IMR-90 (cell line): ENCODE measurements around the gene ZNF776. TPM values are rescaled to one million over a fixed set of nuclear protein-coding genes. Genes with fewer than 3 reads are reported as not detected.

Experiments used
- ATAC-seq: fragments of 200-7000 bp; cut with Tn5 transposase; 2 replicates; pipeline ENCODE4 v1.9.1; 2020; ENCODE audit warnings: low read depth, mild to moderate bottlenecking, moderate library complexity
- BruUV-seq: library from RNA; stranded (reverse); fragments of 400-500 nt; replicated peaks from 2 replicates; lab custom pipeline; 2021; lab: Mats Ljungman, UMichigan
- CTCF ChIA-PET: fragments of 300-600 bp; formaldehyde crosslinking; extraction: SDS; loops from one replicate; lab custom pipeline; 2021; ENCODE audit warnings: antibody characterized with exemption; lab: Yijun Ruan, JAX
- POLR2A ChIA-PET: fragments of 300-600 bp; sonication (Branson Sonifier 250); formaldehyde crosslinking; loops from one replicate; lab custom pipeline; 2022; ENCODE audit warnings: antibody characterized with exemption; ENCODE audit not compliant: unreplicated experiment; lab: Charles Lee
- DNase-seq: peaks from one replicate; pipeline ENCODE4 v3.0.0; 2013
- H2AFZ ChIP-seq: replicated peaks from 2 replicates; pipeline ENCODE3; 2013; ENCODE audit warnings: low read length, mild to moderate bottlenecking; ENCODE audit not compliant: poor library complexity
- H2AK5ac ChIP-seq: 2 replicates; pipeline ENCODE4 v1.6.1; 2013; ENCODE audit warnings: low read depth, low read length, inconsistent platforms
- H2AK9ac ChIP-seq: replicated peaks from 2 replicates; pipeline ENCODE3; 2013; ENCODE audit warnings: mild to moderate bottlenecking, low read depth, low read length, moderate library complexity; ENCODE audit not compliant: poor library complexity
- H2BK120ac ChIP-seq: 2 replicates; pipeline ENCODE4 v1.6.1; 2013; ENCODE audit warnings: low read depth, low read length, inconsistent platforms
- H2BK15ac ChIP-seq: 3 replicates; pipeline ENCODE4 v1.6.1; 2013; ENCODE audit warnings: low read depth, low read length, inconsistent platforms
- H2BK20ac ChIP-seq: 2 replicates; pipeline ENCODE4 v1.6.1; 2013; ENCODE audit warnings: low read depth, mild to moderate bottlenecking, inconsistent platforms, low read length, moderate library complexity
- H2BK5ac ChIP-seq: 2 replicates; pipeline ENCODE4 v1.6.1; 2013; ENCODE audit warnings: mild to moderate bottlenecking, low read depth, low read length, inconsistent platforms; ENCODE audit not compliant: poor library complexity, severe bottlenecking
- H3K14ac ChIP-seq: replicated peaks from 2 replicates; pipeline ENCODE4 v1.6.1; 2013; ENCODE audit warnings: low read depth, low read length, inconsistent platforms
- H3K18ac ChIP-seq: 2 replicates; pipeline ENCODE4 v1.6.1; 2013; ENCODE audit warnings: low read depth, low read length, control low read depth
- H3K23ac ChIP-seq: 2 replicates; pipeline ENCODE4 v1.6.1; 2013; ENCODE audit warnings: low read depth, low read length, inconsistent platforms
- H3K27ac ChIP-seq: 2 replicates; pipeline ENCODE4 v1.5.1; 2013; ENCODE audit warnings: mild to moderate bottlenecking, control low read depth, low read length; ENCODE audit not compliant: insufficient read depth
- H3K27me3 ChIP-seq: 2 replicates; pipeline ENCODE4 v1.6.1; 2013; ENCODE audit warnings: low read length; ENCODE audit not compliant: control insufficient read depth, insufficient read depth
- H3K36me3 ChIP-seq: 2 replicates; pipeline ENCODE4 v1.6.1; 2013; ENCODE audit warnings: low read length, mixed read lengths; ENCODE audit not compliant: control insufficient read depth, insufficient read depth
- H3K4ac ChIP-seq: 2 replicates; pipeline ENCODE4 v1.6.1; 2013; ENCODE audit warnings: low read depth, low read length, inconsistent platforms
- H3K4me1 ChIP-seq: 2 replicates; pipeline ENCODE4 v1.6.1; 2013; ENCODE audit warnings: low read length, mixed read lengths; ENCODE audit not compliant: control insufficient read depth, insufficient read depth
- H3K4me2 ChIP-seq: 2 replicates; pipeline ENCODE4 v1.6.1; 2013; ENCODE audit warnings: low read depth, mild to moderate bottlenecking, control low read depth, low read length, moderate library complexity
- H3K4me3 ChIP-seq: 2 replicates; pipeline ENCODE4 v1.5.1; 2013; ENCODE audit warnings: low read depth, mild to moderate bottlenecking, control low read depth, low read length, moderate library complexity; ENCODE audit not compliant: insufficient read depth
- H3K56ac ChIP-seq: 2 replicates; pipeline ENCODE4 v1.6.1; 2013; ENCODE audit warnings: low read length, inconsistent platforms; ENCODE audit not compliant: insufficient read depth; ENCODE audit errors: extremely low read depth
- H3K79me1 ChIP-seq, 2 experiments: 2 replicates each; pipeline ENCODE4 v1.6.1; 2013; ENCODE audit warnings: low read length in 2 of 2, inconsistent platforms in 1 of 2, low read depth in 1 of 2
- H3K9ac ChIP-seq: 2 replicates; pipeline ENCODE4 v1.6.1; 2013; ENCODE audit warnings: low read depth, low read length, control low read depth
- H3K9me1 ChIP-seq: 2 replicates; pipeline ENCODE4 v1.6.1; 2013; ENCODE audit warnings: low read length, inconsistent platforms; ENCODE audit not compliant: insufficient read depth
- H3K9me3 ChIP-seq: 2 replicates; pipeline ENCODE4 v1.6.1; 2013; ENCODE audit warnings: low read length; ENCODE audit not compliant: control insufficient read depth, insufficient read depth
- H4K20me1 ChIP-seq: 2 replicates; pipeline ENCODE4 v1.6.1; 2013; ENCODE audit warnings: low read length, inconsistent platforms; ENCODE audit not compliant: insufficient read depth
- H4K5ac ChIP-seq: 2 replicates; pipeline ENCODE4 v1.6.1; 2013; ENCODE audit warnings: mild to moderate bottlenecking, low read depth, low read length, control low read depth
- H4K8ac ChIP-seq, 2 experiments: 2 replicates each; pipeline ENCODE4 v1.6.1; 2013; ENCODE audit warnings: low read depth in 2 of 2, low read length in 2 of 2, control low read depth in 1 of 2, inconsistent platforms in 1 of 2
- H4K91ac ChIP-seq: 2 replicates; pipeline ENCODE4 v1.6.1; 2013; ENCODE audit warnings: low read depth, low read length, inconsistent platforms; ENCODE audit not compliant: insufficient read depth
- SMC3 ChIP-seq: fragments of 150-350 bp; IDR thresholded peaks from 2 replicates; pipeline ENCODE4 v1.6.1; 2016; ENCODE audit warnings: low read depth, mild to moderate bottlenecking, antibody characterized with exemption, low read length, moderate library complexity
- WGBS, 2 experiments: methylation state at CpG; one replicate each; pipeline versions ENCODE4 v1.1.5 to v1.1.7; 2013; ENCODE audit warnings: missing lambda C conversion rate in 2 of 2; ENCODE audit not compliant: insufficient read length in 1 of 2; ENCODE audit errors: extremely low coverage in 2 of 2; 5-methylcytosine and 5-hydroxymethylcytosine counted together
- dilution Hi-C: fragments of 300-500 bp; cut with HindIII; formaldehyde crosslinking; loops from one replicate; pipeline ENCODE4 v1.14.3; 2018; ENCODE audit warnings: low sequenced_read_pairs; ENCODE audit not compliant: unreplicated experiment
- in situ Hi-C: fragments of 300-500 bp; cut with MboI; formaldehyde crosslinking; loops from 3 replicates; pipeline ENCODE4 v1.14.3; 2019; ENCODE audit warnings: low sequenced_read_pairs, inconsistent platforms, mixed read lengths
- intact Hi-C: fragments of 100-400 bp; cut with micrococcal nuclease; formaldehyde crosslinking; loops from 2 replicates; pipeline ENCODE4 v1.10.0; 2022
- polyA plus RNA-seq, 3 experiments: library from polyadenylated mRNA; depleted of rRNA; stranded (reverse); fragments of >200 nt; gene quantifications; 2 replicates each; pipeline ENCODE4 v1.2.3, GENCODE V29; 2012; ENCODE audit warnings: low replicate concordance in 1 of 3
- total RNA-seq: library from RNA; depleted of rRNA; stranded (reverse); fragments of >200 nt; gene quantifications from 2 replicates; pipeline ENCODE4 v1.2.3, GENCODE V29; 2012

The ZNF776 gene
- total and polyA plus RNA-seq, 2 of the 4 experiments (the other 2 are of a cell fraction): 4.3 to 14.3 TPM

GRCh38 chr19:57709616-57710015, 37.0 kb upstream of the ZNF776 start:
- ATAC-seq: no peak
- Histone ChIP-seq H3K9me3 (peaks cover 25% of the 10 kb centered on the region), H3K23ac (no peak overlapping the region), H3K4ac (no peak overlapping the region), H3K56ac (no peak overlapping the region), H3K14ac (no peak overlapping the region), H4K8ac (peak overlapping the region; percentile 81 to 95; a peak in 3 of 4 replicates), H4K91ac (peak overlapping the region; percentile 1; the same call in 1 of the 2 replicates), H4K20me1 (no peaks in the 10 kb centered on the region), H2BK15ac (no peak overlapping the region), H3K4me3 (no peak overlapping the region), H3K4me2 (no peak overlapping the region), H2AK5ac (no peak overlapping the region), H3K18ac (no peak overlapping the region), H2AFZ (no peak overlapping the region), H4K5ac (no peak overlapping the region), H3K9me1 (no peaks in the 10 kb centered on the region), H3K79me1 (peaks cover 17 to 33% of the 10 kb centered on the region in 2 experiments), H3K9ac (no peak overlapping the region), H3K27me3 (no peaks in the 10 kb centered on the region), H3K36me3 (peaks cover 13% of the 10 kb centered on the region), H2BK120ac (no peak overlapping the region), H3K4me1 (peaks cover 7% of the 10 kb centered on the region), H2BK20ac (no peak overlapping the region), H2AK9ac (no peak overlapping the region), H3K27ac (no peak overlapping the region), H2BK5ac (no peak overlapping the region)
- no peak for TF ChIP-seq SMC3
- intact Hi-C loops: no loop called here
- 60% methylated on average over 1 of the region's 15 CpGs; no CpG with 5 or more reads in 1 of the 2 experiments for WGBS, 2 experiments
- no peak for DNase-seq
- CTCF ChIA-PET: interaction anchor here (0.6 kb wide), 1 partner anchor 72 kb away, joined by 3 read pairs; no protein-coding TSS in a partner anchor
- BruUV-seq: no TSS peak
- in situ Hi-C loops: no loop called here
- dilution Hi-C loops: no loop called here
- POLR2A ChIA-PET: interaction anchor here (0.6 kb wide), 2 partner anchors 242 to 834 kb away, joined by 4 to 10 read pairs; partner anchors contain the start of gene TRIM28
